GM12878 (cell line): ENCODE data around the gene MROH2A. TPM values are rescaled to one million over a fixed set of nuclear protein-coding genes. Genes with fewer than 3 reads are reported as not detected.

ENCODE experiments used
- ATAC-seq: fragments of 200-7000 bp; cut with Tn5 transposase; 3 replicates; pipeline ENCODE4 v1.9.1; 2020; ENCODE audit warnings: mild to moderate bottlenecking, moderate library complexity
- BruUV-seq: library from RNA; stranded (reverse); fragments of 400-500 nt; replicated peaks from 2 replicates; lab custom pipeline; 2021; lab: Mats Ljungman, UMichigan
- CTCF ChIA-PET: fragments of 300-600 bp; sonication (Branson Sonifier 250); formaldehyde crosslinking; extraction: SDS; loops from one replicate; lab custom pipeline; 2021; ENCODE audit warnings: inconsistent platforms; lab: Yijun Ruan, JAX
- POLR2A ChIA-PET: fragments of 350-600 bp; formaldehyde crosslinking; extraction: SDS; loops from one replicate; lab custom pipeline; 2021; ENCODE audit warnings: inconsistent platforms; lab: Charles Lee
- RAD21 ChIA-PET: fragments of 300-600 bp; sonication (Branson Sonifier 250); formaldehyde crosslinking; loops from one replicate; lab custom pipeline; 2023; ENCODE audit warnings: antibody characterized with exemption; ENCODE audit not compliant: unreplicated experiment; lab: Charles Lee
- SMC1A ChIA-PET: fragments of 300-600 bp; sonication (Branson Sonifier 250); formaldehyde crosslinking; loops from one replicate; lab custom pipeline; 2023; ENCODE audit not compliant: unreplicated experiment, uncharacterized antibody; lab: Charles Lee
- DNase-seq: peaks from one replicate; pipeline ENCODE4 v3.0.0-alpha.2; 2011; ENCODE audit warnings: low read depth, low spot score
- FAIRE-seq: peaks from 3 replicates; lab custom pipeline; 2011; peaks lifted over from hg19 to GRCh38; lab: Jason Lieb, UNC
- H2AFZ ChIP-seq: 2 replicates; pipeline ENCODE4 v1.6.0; 2011; ENCODE audit warnings: low read depth, low read length, control low read depth; ENCODE audit not compliant: control insufficient read depth
- H3K27ac ChIP-seq: 2 replicates; pipeline ENCODE4 v1.5.1; 2011; ENCODE audit warnings: control low read depth; ENCODE audit not compliant: control insufficient read depth, insufficient read depth
- H3K27me3 ChIP-seq, 2 experiments: replicated peaks in 1 of 2; 2 replicates each; pipeline versions ENCODE4 v1.6.0 to v1.6.1; 2011; ENCODE audit warnings: low read length in 1 of 2; ENCODE audit not compliant: control insufficient read depth in 2 of 2, insufficient read depth in 2 of 2
- H3K36me3 ChIP-seq, 2 experiments: 2 replicates each; pipeline ENCODE4 v1.5.1; 2011; ENCODE audit warnings: low read length in 1 of 2; ENCODE audit not compliant: control insufficient read depth in 2 of 2, insufficient read depth in 2 of 2
- H3K4me1 ChIP-seq: 2 replicates; pipeline ENCODE4 v1.6.1; 2011; ENCODE audit warnings: mild to moderate bottlenecking, low read length, moderate library complexity, mixed read lengths; ENCODE audit not compliant: control insufficient read depth, insufficient read depth
- H3K4me2 ChIP-seq: 2 replicates; pipeline ENCODE4 v1.6.0; 2011; ENCODE audit warnings: control low read depth; ENCODE audit not compliant: control insufficient read depth, insufficient read depth
- H3K4me3 ChIP-seq: fragments of 200-600 bp; sonication (generic); 2 replicates; pipeline ENCODE4 v1.5.1; 2016
- H3K79me2 ChIP-seq: 2 replicates; pipeline ENCODE4 v1.6.0; 2011; ENCODE audit warnings: low read length; ENCODE audit not compliant: control insufficient read depth, insufficient read depth
- H3K9ac ChIP-seq: 2 replicates; pipeline ENCODE4 v1.8.0; 2011; ENCODE audit warnings: low read length, control low read depth, mixed read lengths; ENCODE audit not compliant: control insufficient read depth, insufficient read depth
- H3K9me3 ChIP-seq: replicated peaks from 3 replicates; pipeline ENCODE4 v1.5.1; 2011; ENCODE audit warnings: mild to moderate bottlenecking, low read length; ENCODE audit not compliant: control insufficient read depth, insufficient read depth
- H4K20me1 ChIP-seq: 2 replicates; pipeline ENCODE4 v1.6.0; 2011; ENCODE audit not compliant: control insufficient read depth, insufficient read depth
- BCL11A ChIP-seq: IDR thresholded peaks from 2 replicates; pipeline ENCODE4 v1.6.1; 2011; ENCODE audit warnings: low read depth, low read length
- NKRF ChIP-seq: fragments of 450-650 bp; conservative IDR thresholded peaks from 2 replicates; pipeline ENCODE4 v1.6.1; 2017; ENCODE audit warnings: mild to moderate bottlenecking, moderate library complexity
- NRF1 ChIP-seq: conservative IDR thresholded peaks from 2 replicates; pipeline ENCODE4 v1.6.1; 2011; ENCODE audit warnings: mild to moderate bottlenecking, low read depth, low read length, improper control_type of control experiment
- POLR2AphosphoS2 ChIP-seq: IDR thresholded peaks from 2 replicates; pipeline ENCODE4 v1.6.1; 2011; ENCODE audit warnings: low read depth, mild to moderate bottlenecking, low read length, improper control_type of control experiment, moderate library complexity
- RAD51 ChIP-seq: fragments of 450-650 bp; IDR thresholded peaks from 2 replicates; pipeline ENCODE4 v1.6.1; 2016; ENCODE audit warnings: moderate library complexity, mild to moderate bottlenecking, inconsistent platforms
- ZBTB4 ChIP-seq: fragments of 450-650 bp; formaldehyde crosslinking; IDR thresholded peaks from 2 replicates; pipeline ENCODE4 v1.4.0; 2022; ENCODE audit warnings: mild to moderate bottlenecking, moderate library complexity
- ZZZ3 ChIP-seq: IDR thresholded peaks from 2 replicates; pipeline ENCODE4 v1.6.1; 2011; ENCODE audit warnings: low read depth; ENCODE audit not compliant: control insufficient read depth, insufficient read length
- WGBS: methylation state at CpG from one replicate; pipeline ENCODE4 v1.1.6; 2016; ENCODE audit warnings: low lambda C conversion rate; ENCODE audit not compliant: insufficient replicate concordance, insufficient coverage; ENCODE audit errors: missing lambda C conversion rate; 5-methylcytosine and 5-hydroxymethylcytosine counted together
- in situ Hi-C: fragments of 300-500 bp; cut with MboI; formaldehyde crosslinking; loops from 9 replicates; pipeline ENCODE4 v1.14.3; 2018; ENCODE audit warnings: mixed read lengths
- intact Hi-C: fragments of 100-400 bp; cut with micrococcal nuclease; formaldehyde crosslinking; loops from one replicate; pipeline ENCODE4 v1.14.2; 2022; ENCODE audit not compliant: unreplicated experiment
- polyA plus RNA-seq, 11 experiments: library from polyadenylated mRNA; depleted of rRNA in 4 of 11; unstranded in 6 of 11; stranded (reverse) in 5 of 11; fragments of >200 nt; fragmentation: Nextera tagmentation in 4 of 11; fragmentation: Illumina TruSeq in 1 of 11; extraction: Ambion mirVana in 4 of 11; extraction: Trizol in 1 of 11; gene quantifications; 1 replicate in 1 of 11; 2 replicates in 10 of 11; pipeline versions ENCODE4 v1.2.1 to v1.2.3, GENCODE V29; 2011 to 2016; ENCODE audit warnings: inconsistent platforms in 2 of 11, missing spikeins in 2 of 11, low read depth in 1 of 11
- total RNA-seq, 4 experiments: library from RNA; depleted of rRNA in 3 of 4; stranded (reverse); fragments of >200 nt in 3 of 4; fragmentation: Illumina TruSeq in 1 of 4; extraction: Trizol in 1 of 4; gene quantifications; 2 replicates each; pipeline versions ENCODE4 v1.2.1 to v1.2.3, GENCODE V29; 2013 to 2021

The MROH2A gene
- total and polyA plus RNA-seq, 10 of the 15 experiments (the other 5 are each of a cell fraction or from before 2014, with no cell fraction given) = not detected

- Histone ChIP-seq H3K4me2 (no peak within 1 kb of the TSS), H3K9me3 (no peaks in the 10 kb centered on the region), H3K9ac (no peak within 1 kb of the TSS), H4K20me1 (no peaks in the 10 kb centered on the region), H2AFZ (no peak within 1 kb of the TSS), H3K27me3 (peaks cover 0 to 3% of the 10 kb centered on the region in 2 experiments; a peak in 1 of 4 replicates), H3K4me3 (no peak within 1 kb of the TSS), H3K4me1 (no peaks in the 10 kb centered on the region), H3K27ac (no peak within 1 kb of the TSS), H3K79me2 (no peaks in the 10 kb centered on the region), H3K36me3 (no peaks in the 10 kb centered on the region)
- ChIA-PET SMC1A (no interaction called here), POLR2A (no interaction called here), RAD21 (interaction anchor here (1.1 kb wide), 1 partner anchor 406 kb away, joined by 3 read pairs; no protein-coding TSS in a partner anchor), CTCF (no interaction called here)
- intact Hi-C loops (no loop called here), in situ Hi-C loops (no loop called here)
- 28% methylated on average over 6 of the region's 6 CpGs for WGBS
- FAIRE-seq (no peak), DNase-seq (no peak), ATAC-seq (no peak)
- BruUV-seq = no TSS peak
- TF ChIP-seq NRF1 = no peak
- TF ChIP-seq RAD51 = peak; percentile 61; the same call in 1 of the 2 replicates
These were observed 18.1 kb upstream of the MROH2A start, which contains the start of gene UGT1A1 for GRCh38 chr2:233760043-233760442. Gene UGT1A1, plus strand, starts transcription at chr2:233760270. Its CDS starts 18 bp downstream, at chr2:233760288.

GRCh38 chr2:233761040-233761769 lies 16.9 kb upstream of the MROH2A start:
- Histone ChIP-seq H3K27me3 (peaks cover 0 to 3% of the 10 kb centered on the region in 2 experiments; a peak in 1 of 4 replicates), H4K20me1 (no peaks in the 10 kb centered on the region), H3K9ac (no peak overlapping the region), H3K4me1 (no peaks in the 10 kb centered on the region), H3K36me3 (no peaks in the 10 kb centered on the region), H3K4me2 (no peak overlapping the region), H3K27ac (no peak overlapping the region), H3K9me3 (no peaks in the 10 kb centered on the region), H2AFZ (no peak overlapping the region), H3K4me3 (no peak overlapping the region), H3K79me2 (no peaks in the 10 kb centered on the region)
- intact Hi-C loops = no loop called here
- ATAC-seq (no peak), DNase-seq (no peak), FAIRE-seq (no peak)
- POLR2A ChIA-PET = no interaction called here
- SMC1A ChIA-PET = no interaction called here
- in situ Hi-C loops = no loop called here
- RAD21 ChIA-PET = interaction anchor here (1.1 kb wide), 1 partner anchor 407 kb away, joined by 3 read pairs; no protein-coding TSS in a partner anchor
- 29% methylated on average over 4 of the region's 4 CpGs for WGBS
- BruUV-seq = no TSS peak
- CTCF ChIA-PET = no interaction called here
- TF ChIP-seq ZZZ3 (no peak), POLR2AphosphoS2 (no peak), BCL11A (no peak), NKRF (no peak), ZBTB4 (no peak)
